NCI-H2029 treated with DMSO at 0.1 percent for 48 hours (cell line): ENCODE measurements around the gene ADM2.

Experiments
- DNase-seq: peaks from one replicate; lab custom pipeline; 2025; lab: John Stamatoyannopoulos, UW

The ADM2 gene

GRCh38 chr22:50445071-50445879, 36.1 kb upstream of the ADM2 start:
- DNase-seq = no peak

- DNase-seq = no peak
Measured at GRCh38 chr22:50445880-50446707, 35.2 kb upstream of the ADM2 start.

- DNase-seq = no peak
Measured at GRCh38 chr22:50446708-50447575, 34.4 kb upstream of the ADM2 start.

GRCh38 chr22:50447576-50448551, 33.5 kb upstream of the ADM2 start:
- DNase-seq = no peak

GRCh38 chr22:50452649-50453048, 28.7 kb upstream of the ADM2 start:
- no peak for DNase-seq

- DNase-seq = no peak
Measured at GRCh38 chr22:50454556-50455075, 26.7 kb upstream of the ADM2 start.

- DNase-seq = no peak
Measured at GRCh38 chr22:50455201-50455600, 26.1 kb upstream of the ADM2 start.

- DNase-seq = no peak
Measured at GRCh38 chr22:50456026-50456425, 25.3 kb upstream of the ADM2 start.

GRCh38 chr22:50456466-50457234, 24.7 kb upstream of the ADM2 start:
- DNase-seq = no peak

- no peak for DNase-seq
Measured at GRCh38 chr22:50459016-50459415, 22.3 kb upstream of the ADM2 start.

GRCh38 chr22:50459496-50460140, 21.7 kb upstream of the ADM2 start:
- no peak for DNase-seq

- no peak for DNase-seq
Measured at GRCh38 chr22:50460938-50461337, 20.4 kb upstream of the ADM2 start.

- no peak for DNase-seq
Measured at GRCh38 chr22:50461536-50461935, 19.8 kb upstream of the ADM2 start.

- DNase-seq = no peak
Measured at GRCh38 chr22:50461979-50462540, 19.3 kb upstream of the ADM2 start.

GRCh38 chr22:50463188-50463900, 18.0 kb upstream of the ADM2 start:
- DNase-seq = no peak

GRCh38 chr22:50464451-50464850, 16.9 kb upstream of the ADM2 start:
- DNase-seq = no peak

- DNase-seq = no peak
Measured at GRCh38 chr22:50465066-50465930, 16.0 kb upstream of the ADM2 start.

- no peak for DNase-seq
Measured at GRCh38 chr22:50467341-50467740, 14.0 kb upstream of the ADM2 start.
